Upper lobe of right lung (tissue), 1 donor: Measurements from ENCODE around the gene SPACDR. TPM values are rescaled to one million over a fixed set of nuclear protein-coding genes. Genes with fewer than 3 reads are reported as not detected.

ENCODE experiments used
- ATAC-seq: fragments of 200-7000 bp; cut with Tn5 transposase; one replicate; pipeline ENCODE4 v1.9.1; 2020; ENCODE audit warnings: mild to moderate bottlenecking, moderate library complexity
- DNase-seq: peaks from one replicate; pipeline ENCODE4 v3.0.0-alpha.2; 2020
- H3K27ac ChIP-seq: fragments of 200-600 bp; one replicate; pipeline ENCODE4 v1.8.0; 2022
- H3K27me3 ChIP-seq: fragments of 200-600 bp; one replicate; pipeline ENCODE4 v1.8.0; 2022; ENCODE audit warnings: mild to moderate bottlenecking
- H3K36me3 ChIP-seq: fragments of 200-600 bp; one replicate; pipeline ENCODE4 v1.8.0; 2022
- H3K4me1 ChIP-seq: fragments of 200-600 bp; one replicate; pipeline ENCODE4 v1.8.0; 2022
- H3K4me3 ChIP-seq: fragments of 200-600 bp; one replicate; pipeline ENCODE4 v1.8.0; 2022; ENCODE audit warnings: mild to moderate bottlenecking
- H3K9me3 ChIP-seq: fragments of 200-600 bp; one replicate; pipeline ENCODE4 v1.8.0; 2022
- CTCF ChIP-seq: fragments of 200-600 bp; IDR thresholded peaks from one replicate; pipeline ENCODE4 v1.8.0; 2022; ENCODE audit warnings: antibody characterized with exemption
- intact Hi-C: fragments of 100-400 bp; cut with DNase I; formaldehyde crosslinking; loops from one replicate; pipeline ENCODE4 v1.11.0; 2022
- total RNA-seq: library from RNA; stranded (reverse); fragmentation: NEBNext Ultra II Directional; extraction: Animal tissue kit (Norgen Biotek cat#: 25700); gene quantifications from one replicate; pipeline ENCODE4 v1.2.1, GENCODE V29; 2021
- donor health status: DM: no; HTN: yes; CAD: no; lungs with severe emphysema.

SPACDR gene
- total RNA-seq, 1 donor from 2014 or later = 1.8 TPM

DNA sequence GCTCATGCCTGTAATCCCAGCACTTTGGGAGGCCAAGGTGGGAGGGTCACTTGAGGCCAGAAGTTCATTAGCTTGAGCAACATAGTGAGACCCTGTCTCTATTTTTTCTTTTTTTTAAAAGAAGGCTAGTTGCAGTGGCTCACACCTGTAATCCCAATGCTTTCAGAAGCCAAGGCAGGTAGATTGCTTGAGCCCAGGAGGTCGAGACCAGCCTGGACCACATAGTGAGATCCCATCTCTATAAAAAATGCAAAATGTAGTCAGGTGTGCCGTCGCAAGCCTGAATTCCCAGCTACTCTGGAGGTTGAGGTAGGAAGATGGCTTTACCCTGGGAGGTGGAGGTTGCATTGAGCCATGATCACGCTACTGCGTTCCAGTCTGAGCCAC is 27.1 kb upstream of the SPACDR start:
- Histone ChIP-seq H3K9me3 (no peaks in the 10 kb centered on the region), H3K4me3 (no peak overlapping the region), H3K4me1 (peaks cover 13% of the 10 kb centered on the region), H3K36me3 (no peaks in the 10 kb centered on the region), H3K27ac (no peak overlapping the region), H3K27me3 (no peaks in the 10 kb centered on the region)
- no peak for TF ChIP-seq CTCF
- ATAC-seq (no peak), DNase-seq (no peak)
- intact Hi-C loops = no loop called here

- peaks cover 13% of the 10 kb centered on the region for H3K4me1 ChIP-seq
- H3K27ac ChIP-seq = no peak overlapping the region
- H3K4me3 ChIP-seq = no peak overlapping the region
- intact Hi-C loops = no loop called here
- H3K27me3 ChIP-seq = no peaks in the 10 kb centered on the region
- TF ChIP-seq CTCF = no peak
- no peaks in the 10 kb centered on the region for H3K36me3 ChIP-seq
- no peaks in the 10 kb centered on the region for H3K9me3 ChIP-seq
- ATAC-seq (no peak), DNase-seq (no peak)
These were observed 26.6 kb upstream of the SPACDR start for GRCh38 chr7:100490483-100491191.

DNA sequence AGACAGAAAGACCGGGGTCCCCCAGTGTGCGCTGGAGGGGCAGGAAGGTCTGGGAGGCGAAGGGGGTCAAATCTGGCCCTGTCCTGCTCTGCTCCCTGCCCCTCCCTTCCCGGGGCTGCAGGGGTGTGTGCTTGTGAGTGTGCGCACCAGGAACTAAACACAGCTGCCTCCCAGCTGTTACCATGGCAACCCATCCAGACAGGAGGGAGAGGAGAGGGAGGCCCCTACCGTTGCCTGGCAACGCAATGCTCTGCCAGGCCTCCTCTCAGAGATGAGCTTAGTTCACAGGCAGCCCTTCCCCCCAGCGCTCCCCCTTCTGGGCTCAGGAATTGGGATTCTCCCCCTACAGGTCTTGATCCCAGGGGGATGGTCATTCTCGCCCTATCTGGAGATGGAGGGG is 25.8 kb upstream of the SPACDR start:
- peaks cover 13% of the 10 kb centered on the region for H3K4me1 ChIP-seq
- no peaks in the 10 kb centered on the region for H3K27me3 ChIP-seq
- no peaks in the 10 kb centered on the region for H3K9me3 ChIP-seq
- intact Hi-C loops = no loop called here
- ATAC-seq (no peak), DNase-seq (no peak)
- no peak overlapping the region for H3K4me3 ChIP-seq
- no peak overlapping the region for H3K27ac ChIP-seq
- H3K36me3 ChIP-seq = no peaks in the 10 kb centered on the region
- TF ChIP-seq CTCF = no peak

DNA sequence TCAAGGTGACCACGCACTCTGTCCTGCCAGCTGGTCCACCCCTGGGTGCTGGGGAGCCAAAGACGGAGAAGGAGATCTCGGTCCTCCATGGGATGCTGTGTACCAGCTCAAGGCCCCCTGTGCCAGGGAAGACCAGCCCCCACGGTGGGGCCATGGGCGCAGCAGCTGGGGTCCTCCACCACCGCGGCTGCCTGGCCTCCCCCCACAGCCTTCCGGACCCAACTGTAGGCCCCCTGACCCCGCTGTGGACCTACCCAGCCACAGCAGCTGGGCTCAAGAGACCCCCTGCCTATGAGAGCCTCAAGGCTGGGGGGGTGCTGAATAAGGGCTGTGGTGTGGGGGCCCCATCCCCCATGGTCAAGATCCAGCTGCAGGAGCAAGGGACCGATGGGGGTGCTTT is 25.1 kb upstream of the SPACDR start:
- Histone ChIP-seq H3K4me3 (no peak overlapping the region), H3K27me3 (no peaks in the 10 kb centered on the region), H3K9me3 (no peaks in the 10 kb centered on the region), H3K36me3 (no peaks in the 10 kb centered on the region), H3K4me1 (peaks cover 12% of the 10 kb centered on the region), H3K27ac (no peak overlapping the region)
- DNase-seq (no peak), ATAC-seq (no peak)
- intact Hi-C loops = no loop called here
- TF ChIP-seq CTCF = no peak

DNA sequence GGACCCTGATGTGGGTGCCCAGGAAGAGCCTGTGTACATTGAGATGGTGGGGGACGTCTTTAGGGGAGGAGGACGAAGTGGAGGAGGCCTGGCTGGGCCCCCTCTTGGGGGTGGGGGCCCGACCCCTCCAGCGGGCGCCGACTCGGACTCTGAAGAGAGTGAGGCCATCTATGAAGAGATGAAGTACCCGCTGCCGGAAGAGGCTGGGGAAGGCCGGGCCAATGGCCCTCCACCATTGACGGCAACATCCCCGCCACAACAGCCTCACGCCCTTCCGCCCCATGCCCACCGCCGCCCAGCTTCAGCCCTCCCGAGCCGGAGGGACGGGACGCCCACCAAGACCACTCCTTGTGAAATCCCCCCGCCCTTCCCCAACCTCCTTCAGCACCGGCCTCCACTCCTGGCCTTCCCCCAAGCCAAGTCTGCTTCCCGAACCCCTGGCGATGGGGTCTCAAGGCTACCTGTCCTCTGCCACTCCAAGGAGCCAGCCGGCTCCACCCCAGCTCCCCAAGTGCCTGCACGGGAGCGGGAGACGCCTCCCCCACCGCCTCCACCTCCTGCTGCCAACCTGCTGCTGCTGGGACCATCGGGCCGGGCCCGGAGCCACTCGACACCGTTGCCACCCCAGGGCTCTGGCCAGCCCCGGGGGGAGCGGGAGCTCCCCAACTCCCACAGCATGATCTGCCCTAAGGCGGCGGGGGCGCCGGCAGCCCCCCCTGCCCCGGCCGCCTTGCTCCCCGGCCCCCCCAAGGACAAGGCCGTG is 24.5 kb upstream of the SPACDR start:
- peaks cover 6% of the 10 kb centered on the region for H3K4me1 ChIP-seq
- DNase-seq (no peak), ATAC-seq (no peak)
- no peak overlapping the region for H3K4me3 ChIP-seq
- no peaks in the 10 kb centered on the region for H3K9me3 ChIP-seq
- TF ChIP-seq CTCF = no peak
- H3K27me3 ChIP-seq = no peaks in the 10 kb centered on the region
- no peak overlapping the region for H3K27ac ChIP-seq
- intact Hi-C loops = no loop called here
- H3K36me3 ChIP-seq = no peaks in the 10 kb centered on the region
